SK-N-SH (cell line): Measurements from ENCODE around the gene WIPF2. TPM values are rescaled to one million over a fixed set of nuclear protein-coding genes. Genes with fewer than 3 reads are reported as not detected.

Experiments used
- CTCF ChIA-PET: fragments of 300-600, 350-600 bp; formaldehyde crosslinking; extraction: SDS; loops from one replicate; lab custom pipeline; 2021; lab: Yijun Ruan, JAX
- POLR2A ChIA-PET: fragments of 350-600 bp; sonication (Branson Sonifier 250); formaldehyde crosslinking; extraction: SDS; loops from one replicate; lab custom pipeline; 2020; ENCODE audit warnings: antibody characterized with exemption, inconsistent platforms; lab: Yijun Ruan, JAX
- DNase-seq: peaks from one replicate; pipeline ENCODE4 v3.0.0; 2012
- H2AFZ ChIP-seq: fragments of 200-600 bp; sonication (generic); 2 replicates; pipeline ENCODE4 v1.8.1; 2016; ENCODE audit warnings: antibody characterized with exemption, mild to moderate bottlenecking, low read depth
- H3F3A ChIP-seq: fragments of 200-600 bp; sonication (generic); replicated peaks from 2 replicates; pipeline ENCODE3; 2016; ENCODE audit warnings: antibody characterized with exemption, mild to moderate bottlenecking; ENCODE audit not compliant: insufficient read depth
- H3K27ac ChIP-seq, 2 experiments: fragments of 200-500 bp in 1 of 2; fragments of 200-600 bp in 1 of 2; sonication (Bioruptor generic) in 1 of 2; sonication (generic), shearing (Covaris generic) in 1 of 2; 2 replicates each; pipeline versions ENCODE4 v1.5.1 to v1.6.1; 2014 to 2016; ENCODE audit warnings: low read depth in 2 of 2, inconsistent platforms in 1 of 2, low read length in 1 of 2, mild to moderate bottlenecking in 1 of 2, mixed read lengths in 1 of 2
- H3K27me3 ChIP-seq: fragments of 200-600 bp; sonication (generic), shearing (Covaris generic); 2 replicates; pipeline ENCODE4 v1.6.1; 2016; ENCODE audit warnings: mixed run types; ENCODE audit not compliant: insufficient read depth
- H3K36me3 ChIP-seq, 2 experiments: fragments of 200-500 bp in 1 of 2; fragments of 200-600 bp in 1 of 2; sonication (Bioruptor generic) in 1 of 2; sonication (generic) in 1 of 2; replicated peaks in 1 of 2; 2 replicates each; pipeline versions ENCODE3 to v1.5.1; 2014 to 2016; ENCODE audit warnings: low read length in 1 of 2, mild to moderate bottlenecking in 1 of 2; ENCODE audit not compliant: insufficient read depth in 2 of 2, control insufficient read depth in 1 of 2
- H3K4me1 ChIP-seq, 2 experiments: fragments of 200-500 bp in 1 of 2; fragments of 200-600 bp in 1 of 2; sonication (Bioruptor generic) in 1 of 2; sonication (generic), shearing (Covaris generic) in 1 of 2; 2 replicates each; pipeline versions ENCODE4 v1.5.1 to v1.6.1; 2014 to 2016; ENCODE audit warnings: low read depth in 1 of 2, low read length in 1 of 2, mixed run types in 1 of 2; ENCODE audit not compliant: insufficient read depth in 2 of 2, control insufficient read depth in 1 of 2
- H3K4me2 ChIP-seq: fragments of 200-600 bp; sonication (generic), shearing (Covaris generic); 2 replicates; pipeline ENCODE4 v1.6.1; 2017; ENCODE audit warnings: mixed run types
- H3K4me3 ChIP-seq, 2 experiments: fragments of 200-500 bp in 1 of 2; fragments of 200-600 bp in 1 of 2; sonication (Bioruptor generic) in 1 of 2; sonication (generic), shearing (Covaris generic) in 1 of 2; 2 replicates each; pipeline versions ENCODE4 v1.5.1 to v1.8.1; 2014 to 2016; ENCODE audit warnings: low read depth in 2 of 2, inconsistent platforms in 1 of 2, low read length in 1 of 2, mild to moderate bottlenecking in 1 of 2, mixed read lengths in 1 of 2, moderate library complexity in 1 of 2
- H3K79me2 ChIP-seq: fragments of 200-600 bp; sonication (generic); 2 replicates; pipeline ENCODE4 v1.8.1; 2017; ENCODE audit warnings: mild to moderate bottlenecking; ENCODE audit not compliant: insufficient read depth
- H3K9ac ChIP-seq: fragments of 200-600 bp; sonication (generic); 2 replicates; pipeline ENCODE4 v1.6.1; 2017; ENCODE audit warnings: mixed run types
- H3K9me2 ChIP-seq: fragments of 200-600 bp; sonication (generic); 2 replicates; pipeline ENCODE4 v1.6.1; 2017; ENCODE audit warnings: mixed run types
- H3K9me3 ChIP-seq: fragments of 200-600 bp; sonication (generic); 2 replicates; pipeline ENCODE4 v1.6.1; 2017; ENCODE audit warnings: mixed run types, mild to moderate bottlenecking, moderate library complexity
- H4K20me1 ChIP-seq: fragments of 200-600 bp; sonication (generic); 2 replicates; pipeline ENCODE4 v1.6.1; 2017; ENCODE audit warnings: mild to moderate bottlenecking, mixed run types; ENCODE audit not compliant: insufficient read depth
- CHD2 ChIP-seq: fragments of 150-350 bp; IDR thresholded peaks from 2 replicates; pipeline ENCODE4 v1.6.1; 2018; ENCODE audit warnings: low read length; ENCODE audit not compliant: partially characterized antibody
- EP300 ChIP-seq, 2 experiments: IDR thresholded peaks; 2 replicates each; pipeline versions ENCODE4 v1.4.0 to v1.6.1; 2012; ENCODE audit warnings: borderline replicate concordance in 1 of 2, low read depth in 1 of 2, low read length in 1 of 2
- FOSL2 ChIP-seq: IDR thresholded peaks from 2 replicates; pipeline ENCODE4 v1.4.0; 2012; ENCODE audit warnings: low read depth, mild to moderate bottlenecking, moderate library complexity, borderline replicate concordance
- FOXM1 ChIP-seq: IDR thresholded peaks from 2 replicates; pipeline ENCODE4 v1.4.0; 2012; ENCODE audit warnings: low read depth, mild to moderate bottlenecking
- GATA2 ChIP-seq: sonication (generic); formaldehyde crosslinking; IDR thresholded peaks from 2 replicates; pipeline ENCODE4 v1.5.0; 2020; ENCODE audit warnings: mild to moderate bottlenecking, missing genetic modification reagents
- IRF3 ChIP-seq: fragments of 150-350 bp; IDR thresholded peaks from 2 replicates; pipeline ENCODE4 v1.6.1; 2016; ENCODE audit warnings: mild to moderate bottlenecking, low read depth, low read length
- JUND ChIP-seq: IDR thresholded peaks from 2 replicates; pipeline ENCODE4 v1.4.0; 2012
- MAX ChIP-seq: IDR thresholded peaks from 2 replicates; pipeline ENCODE4 v1.4.0; 2012; ENCODE audit warnings: low read depth
- MEF2A ChIP-seq: IDR thresholded peaks from 2 replicates; pipeline ENCODE4 v1.4.0; 2012; ENCODE audit warnings: low read depth, borderline replicate concordance
- PBX3 ChIP-seq: IDR thresholded peaks from 2 replicates; pipeline ENCODE4; 2012
- RAD21 ChIP-seq: IDR thresholded peaks from 2 replicates; pipeline ENCODE4 v1.6.1; 2012; ENCODE audit warnings: mild to moderate bottlenecking, low read length
- USF2 ChIP-seq: fragments of 150-350 bp; IDR thresholded peaks from 2 replicates; pipeline ENCODE4 v1.6.1; 2017; ENCODE audit warnings: antibody characterized with exemption, low read length, low read depth, borderline replicate concordance
- YY1 ChIP-seq: IDR thresholded peaks from 2 replicates; pipeline ENCODE4 v1.4.0; 2012; ENCODE audit warnings: low read depth, mild to moderate bottlenecking
- ZBTB33 ChIP-seq: IDR thresholded peaks from 2 replicates; pipeline ENCODE4 v1.4.0; 2012; ENCODE audit warnings: low read depth, borderline replicate concordance
- WGBS: methylation state at CpG from one replicate; pipeline ENCODE4 v1.1.6; 2017; ENCODE audit warnings: low lambda C conversion rate; 5-methylcytosine and 5-hydroxymethylcytosine counted together
- polyA plus RNA-seq, 3 experiments: library from polyadenylated mRNA; depleted of rRNA; stranded (reverse); fragments of >200 nt; gene quantifications; 2 replicates each; pipeline ENCODE4 v1.2.3, GENCODE V29; 2012

WIPF2 gene
- polyA plus RNA-seq, 1 of the 3 experiments (the other 2 are of a cell fraction), result 6.8 TPM

GRCh38 chr17:40260528-40260927, 41.4 kb downstream of the WIPF2 start:
- ChIA-PET CTCF (interaction anchor here (1.1 to 1.5 kb wide), 3 partner anchors 10 to 19 kb away, joined by 3 read pairs; no protein-coding TSS in a partner anchor), POLR2A (no interaction called here)
- peaks cover 22 to 49% of the 10 kb centered on the region in 2 experiments for H3K36me3 ChIP-seq
- H3F3A ChIP-seq, result peaks cover 4% of the 10 kb centered on the region
- H4K20me1 ChIP-seq, result 0 out of 2 replicates have a peak, but pooled peaks cover 4% of the 10 kb centered on the region
- H3K79me2 ChIP-seq, result peaks cover 43% of the 10 kb centered on the region
- no peaks in the 10 kb centered on the region for H3K9me2 ChIP-seq
- no peak overlapping the region for H2AFZ ChIP-seq
- H3K9me3 ChIP-seq, result no peaks in the 10 kb centered on the region
- no peak overlapping the region for H3K4me2 ChIP-seq
- DNase-seq, result no peak
- no peak overlapping the region for H3K4me3 ChIP-seq
- no peak overlapping the region for H3K27ac ChIP-seq
- H3K27me3 ChIP-seq, result no peaks in the 10 kb centered on the region
- H3K4me1 ChIP-seq, result no peaks in the 10 kb centered on the region
- H3K9ac ChIP-seq, result no peak overlapping the region
- TF ChIP-seq IRF3 (no peak), USF2 (no peak), GATA2 (no peak), FOXM1 (no peak), ZBTB33 (no peak), RAD21 (no peak), EP300 (IDR thresholded peaks at IDR 0.05; ENCODE audit: borderline replicate concordance in 1 of 2, low read depth in 1 of 2, low read length in 1 of 2) (no peak), JUND (no peak)
- TF ChIP-seq, all 33 proteins: peak for 0
- 97% methylated on average over 7 of the region's 7 CpGs for WGBS

- 98% methylated on average over 16 of the region's 21 CpGs for WGBS
- H3K9me3 ChIP-seq, result no peaks in the 10 kb centered on the region
- H3K9me2 ChIP-seq, result no peaks in the 10 kb centered on the region
- H3K4me3 ChIP-seq, result no peak overlapping the region
- H2AFZ ChIP-seq, result no peak overlapping the region
- TF ChIP-seq PBX3 (no peak), MEF2A (no peak), YY1 (no peak), JUND (no peak), CHD2 (no peak), MAX (no peak), USF2 (no peak), GATA2 (no peak), FOSL2 (no peak)
- peaks cover 8% of the 10 kb centered on the region for H3F3A ChIP-seq
- H3K79me2 ChIP-seq, result peaks cover 5% of the 10 kb centered on the region; the same call in 1 of the 2 replicates
- no peak overlapping the region for H3K27ac ChIP-seq
- H3K9ac ChIP-seq, result no peak overlapping the region
- DNase-seq, result no peak
- no peaks in the 10 kb centered on the region for H4K20me1 ChIP-seq
- H3K4me1 ChIP-seq, result no peaks in the 10 kb centered on the region
- H3K4me2 ChIP-seq, result no peak overlapping the region
- H3K36me3 ChIP-seq, result peaks cover 18 to 40% of the 10 kb centered on the region in 2 experiments
- CTCF ChIA-PET, result interaction anchor here (1.2 kb wide), 1 partner anchor 11 kb away, joined by 3 read pairs; no protein-coding TSS in a partner anchor
- POLR2A ChIA-PET, result no interaction called here
- no peaks in the 10 kb centered on the region for H3K27me3 ChIP-seq
Measured at GRCh38 chr17:40264458-40265185, 45.5 kb downstream of the WIPF2 start.
